HCT116 (cell line): ENCODE results near the gene SGK1.

Source experiments
- ATF3 ChIP-seq: IDR thresholded peaks from 2 replicates; pipeline ENCODE4 v1.6.1; 2012
- CTCF ChIP-seq, 3 experiments: fragments of 200-600 bp in 1 of 3; sonication (generic) in 1 of 3; IDR thresholded peaks in 2 of 3; conservative IDR thresholded peaks in 1 of 3; 2 replicates each; pipeline ENCODE4 v1.5.1; 2012 to 2017; ENCODE audit warnings: low read depth in 2 of 3, low read length in 2 of 3, antibody characterized with exemption in 1 of 3, borderline replicate concordance in 1 of 3, control low read depth in 1 of 3, mild to moderate bottlenecking in 1 of 3, mixed read lengths in 1 of 3, mixed run types in 1 of 3, moderate library complexity in 1 of 3; ENCODE audit not compliant: insufficient read depth in 1 of 3
- EZH2 ChIP-seq: fragments of 200-600 bp; sonication (generic); IDR thresholded peaks from 2 replicates; pipeline ENCODE4 v1.6.1; 2017; ENCODE audit warnings: antibody characterized with exemption, mixed run types
- JUND ChIP-seq: IDR thresholded peaks from 2 replicates; pipeline ENCODE4 v1.6.1; 2012
- POLR2AphosphoS5 ChIP-seq: IDR thresholded peaks from 2 replicates; pipeline ENCODE4 v1.6.1; 2011; ENCODE audit warnings: mild to moderate bottlenecking, low read depth, low read length, moderate library complexity
- SIN3A ChIP-seq: IDR thresholded peaks from 2 replicates; pipeline ENCODE4 v1.6.1; 2012; ENCODE audit warnings: low read depth
- SP1 ChIP-seq: IDR thresholded peaks from 2 replicates; pipeline ENCODE4 v1.6.1; 2012; ENCODE audit warnings: low read depth
- ZNF274 ChIP-seq: fragments of 200-500 bp; sonication (Bioruptor generic); IDR thresholded peaks from 2 replicates; pipeline ENCODE4 v1.6.1; 2014; ENCODE audit warnings: mild to moderate bottlenecking, low read depth, low read length, inconsistent platforms

- TF ChIP-seq EZH2 = no peak
- TF ChIP-seq CTCF (IDR thresholded peaks at IDR 0.05 in 2 of 3, conservative IDR thresholded peaks at IDR 0.05 in 1 of 3; ENCODE audit: borderline replicate concordance in 1 of 3, insufficient read depth in 1 of 3, low read depth in 2 of 3, low read length in 2 of 3) = no peak
- no peak for TF ChIP-seq POLR2AphosphoS5
- no peak for TF ChIP-seq JUND
- no peak for TF ChIP-seq SP1
- TF ChIP-seq ATF3 = no peak
- TF ChIP-seq ZNF274 = no peak
- no peak for TF ChIP-seq SIN3A
These were observed 156.9 kb downstream of the SGK1 start for GRCh38 chr6:134161041-134161440.
